HepG2 (cell line): ENCODE data around the gene TEDC1. TPM values are rescaled to one million over a fixed set of nuclear protein-coding genes. Genes with fewer than 3 reads are reported as not detected.

ENCODE experiments used
- IRF9 ChIP-seq: sonication (generic); formaldehyde crosslinking; IDR thresholded peaks from 2 replicates; pipeline ENCODE4 v1.8.0; 2022; ENCODE audit warnings: missing genetic modification reagents, mild to moderate bottlenecking, borderline replicate concordance
- MIER2 ChIP-seq: IDR thresholded peaks from 2 replicates; pipeline ENCODE4 v1.6.1; 2016; ENCODE audit warnings: missing biosample characterization, missing genetic modification reagents
- NFYB ChIP-seq: sonication (generic); formaldehyde crosslinking; IDR thresholded peaks from 2 replicates; pipeline ENCODE4 v1.4.0; 2020; ENCODE audit warnings: missing genetic modification reagents
- PAF1 ChIP-seq: IDR thresholded peaks from 2 replicates; pipeline ENCODE4 v1.6.1; 2016; ENCODE audit warnings: missing genetic modification reagents, missing compliant biosample characterization
- PCBP1 ChIP-seq: fragments of 200-400 bp; formaldehyde crosslinking; IDR thresholded peaks from 2 replicates; pipeline ENCODE4 v1.6.1; 2017; ENCODE audit warnings: mild to moderate bottlenecking, low read depth, low read length, borderline replicate concordance
- STAT6 ChIP-seq: sonication (generic); formaldehyde crosslinking; IDR thresholded peaks from 2 replicates; pipeline ENCODE4 v1.4.0; 2020; ENCODE audit warnings: missing genetic modification reagents, mild to moderate bottlenecking, borderline replicate concordance
- TBX3 ChIP-seq: fragments of 450-650 bp; IDR thresholded peaks from 2 replicates; pipeline ENCODE4 v1.6.1; 2017; ENCODE audit warnings: antibody characterized with exemption, mild to moderate bottlenecking, inconsistent platforms, borderline replicate concordance
- ZBED4 ChIP-seq: sonication (generic); formaldehyde crosslinking; IDR thresholded peaks from 2 replicates; pipeline ENCODE4 v1.4.0; 2020; ENCODE audit warnings: missing genetic modification reagents, borderline replicate concordance
- ZNF580 ChIP-seq: IDR thresholded peaks from 2 replicates; pipeline ENCODE4 v1.6.1; 2016; ENCODE audit warnings: low read depth, borderline replicate concordance
- ZNF616 ChIP-seq: sonication (generic); formaldehyde crosslinking; IDR thresholded peaks from 2 replicates; pipeline ENCODE4 v1.5.0; 2020; ENCODE audit warnings: low read depth, mild to moderate bottlenecking, missing genetic modification reagents
- ZNF646 ChIP-seq: sonication (generic); formaldehyde crosslinking; IDR thresholded peaks from 2 replicates; pipeline ENCODE4 v1.9.0; 2021; ENCODE audit warnings: mild to moderate bottlenecking, missing genetic modification reagents
- polyA plus RNA-seq, 8 experiments: library from polyadenylated mRNA; depleted of rRNA in 3 of 8; stranded (reverse) in 7 of 8; unstranded in 1 of 8; fragments of >200 nt; fragmentation: Illumina TruSeq in 4 of 8; extraction: Trizol in 4 of 8; gene quantifications; 2 replicates each; pipeline versions ENCODE4 v1.2.1 to v1.2.3, GENCODE V29; 2011 to 2016; ENCODE audit warnings: low read depth in 4 of 8, missing spikeins in 1 of 8, mixed read lengths in 1 of 8; ENCODE audit not compliant: insufficient read depth in 1 of 8
- total RNA-seq, 5 experiments: library from RNA; depleted of rRNA; stranded (reverse); fragments of >200 nt; fragmentation: Illumina TruSeq; extraction: Trizol; gene quantifications; 2 replicates each; pipeline ENCODE4 v1.2.3, GENCODE V29; 2016; ENCODE audit warnings: low read depth in 1 of 5

TEDC1 gene
- total and polyA plus RNA-seq, 2 of the 13 experiments (the other 11 are each of a cell fraction or from before 2014, with no cell fraction given): 5.7 to 27.4 TPM

- TF ChIP-seq ZBED4 (CRISPR knock-in tag): peak; percentile 75
- no peak; the same call in 1 of the 2 replicates for TF ChIP-seq PCBP1
- no peak for TF ChIP-seq MIER2 (CRISPR knock-in tag)
- TF ChIP-seq PAF1: no peak
- peak; percentile 54; the same call in 1 of the 2 replicates for TF ChIP-seq IRF9 (CRISPR knock-in tag)
- TF ChIP-seq TBX3: peak; percentile 43; the same call in 1 of the 2 replicates
- TF ChIP-seq ZNF580 (CRISPR knock-in tag): no peak
- TF ChIP-seq ZNF646 (CRISPR knock-in tag): no peak
- no peak for TF ChIP-seq ZNF616 (CRISPR knock-in tag)
- 0 out of 2 replicates have a peak, but pooled peaks have one; percentile 37 for TF ChIP-seq STAT6
- peak; percentile 97 for TF ChIP-seq NFYB
Measured at GRCh38 chr14:105490572-105491365, at the start of gene TEDC1 (continued).
